Mesothelial cell of epicardium (in vitro differentiated cells): ENCODE data around the gene C1orf146. TPM values are rescaled to one million over a fixed set of nuclear protein-coding genes. Genes with fewer than 3 reads are reported as not detected.

ENCODE experiments used
- DNase-seq, 2 experiments: peaks; one replicate each; pipeline ENCODE4 v3.0.0; 2021; ENCODE audit warnings: low spot score in 2 of 2; ENCODE audit not compliant: unreplicated experiment in 2 of 2
- H3K27ac Mint-ChIP-seq: 2 replicates; pipeline ENCODE4 v1.8.0; 2021; ENCODE audit warnings: mixed read lengths
- H3K27me3 Mint-ChIP-seq: 2 replicates; pipeline ENCODE4 v1.8.0; 2021; ENCODE audit warnings: low read depth, mixed read lengths
- H3K36me3 Mint-ChIP-seq: 2 replicates; pipeline ENCODE4 v1.8.0; 2021; ENCODE audit warnings: mixed read lengths
- H3K4me1 Mint-ChIP-seq: 2 replicates; pipeline ENCODE4 v1.8.0; 2021; ENCODE audit warnings: mixed read lengths
- H3K4me3 Mint-ChIP-seq: 2 replicates; pipeline ENCODE4 v1.8.0; 2021; ENCODE audit warnings: mild to moderate bottlenecking, moderate library complexity, mixed read lengths
- H3K9me3 Mint-ChIP-seq: 2 replicates; pipeline ENCODE4 v1.8.0; 2021; ENCODE audit warnings: mixed read lengths
- CTCF ChIP-seq: fragments of 200-600 bp; sonication (generic); IDR thresholded peaks from one replicate; pipeline ENCODE4 v1.5.0; 2021; ENCODE audit warnings: antibody characterized with exemption; ENCODE audit not compliant: unreplicated experiment
- total RNA-seq: library from RNA; stranded (reverse); gene quantifications from 3 replicates; pipeline ENCODE4 v1.2.1, GENCODE V29; 2021

Gene C1orf146
- total RNA-seq, 1 donor from 2014 or later, result not detected

GRCh38 chr1:92203105-92203504 is 14.6 kb upstream of the C1orf146 start:
- no peaks in the 10 kb centered on the region for H3K4me1 Mint-ChIP-seq
- H3K27ac Mint-ChIP-seq, result no peak overlapping the region
- peaks cover 11% of the 10 kb centered on the region for H3K9me3 Mint-ChIP-seq
- no peaks in the 10 kb centered on the region for H3K27me3 Mint-ChIP-seq
- no peak for DNase-seq
- TF ChIP-seq CTCF, result no peak
- no peak overlapping the region for H3K4me3 Mint-ChIP-seq
- H3K36me3 Mint-ChIP-seq, result no peaks in the 10 kb centered on the region

DNA sequence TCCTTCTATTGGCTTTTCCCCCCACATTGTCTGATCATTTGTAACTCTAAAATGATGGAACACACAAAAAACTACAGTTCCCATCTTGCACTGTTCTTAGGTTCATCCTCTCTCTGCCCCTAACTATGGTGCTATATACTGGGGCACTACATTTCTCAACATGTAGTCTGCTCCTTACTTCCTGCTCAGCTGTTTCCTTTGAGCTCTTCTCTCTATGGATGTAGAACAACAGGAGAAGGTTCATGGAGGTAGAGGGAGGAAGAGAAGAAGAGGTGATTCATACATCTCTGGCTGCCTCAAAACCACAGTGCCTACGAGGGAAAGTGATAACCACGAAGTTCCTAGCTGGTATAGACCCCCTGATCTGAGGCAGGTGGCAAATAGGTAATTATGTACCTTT is 7.0 kb upstream of the C1orf146 start:
- DNase-seq, result no peak
- no peaks in the 10 kb centered on the region for H3K4me1 Mint-ChIP-seq
- H3K9me3 Mint-ChIP-seq, result peaks cover 12% of the 10 kb centered on the region
- no peak overlapping the region for H3K27ac Mint-ChIP-seq
- H3K36me3 Mint-ChIP-seq, result no peaks in the 10 kb centered on the region
- no peak overlapping the region for H3K4me3 Mint-ChIP-seq
- H3K27me3 Mint-ChIP-seq, result no peaks in the 10 kb centered on the region
- TF ChIP-seq CTCF, result no peak

- no peak for DNase-seq
- H3K4me1 Mint-ChIP-seq, result no peaks in the 10 kb centered on the region
- no peaks in the 10 kb centered on the region for H3K36me3 Mint-ChIP-seq
- no peak overlapping the region for H3K4me3 Mint-ChIP-seq
- TF ChIP-seq CTCF, result no peak
- peaks cover 8% of the 10 kb centered on the region for H3K9me3 Mint-ChIP-seq
- H3K27ac Mint-ChIP-seq, result no peak overlapping the region
- no peaks in the 10 kb centered on the region for H3K27me3 Mint-ChIP-seq
Observed at GRCh38 chr1:92211166-92211565, 6.5 kb upstream of the C1orf146 start.

DNA sequence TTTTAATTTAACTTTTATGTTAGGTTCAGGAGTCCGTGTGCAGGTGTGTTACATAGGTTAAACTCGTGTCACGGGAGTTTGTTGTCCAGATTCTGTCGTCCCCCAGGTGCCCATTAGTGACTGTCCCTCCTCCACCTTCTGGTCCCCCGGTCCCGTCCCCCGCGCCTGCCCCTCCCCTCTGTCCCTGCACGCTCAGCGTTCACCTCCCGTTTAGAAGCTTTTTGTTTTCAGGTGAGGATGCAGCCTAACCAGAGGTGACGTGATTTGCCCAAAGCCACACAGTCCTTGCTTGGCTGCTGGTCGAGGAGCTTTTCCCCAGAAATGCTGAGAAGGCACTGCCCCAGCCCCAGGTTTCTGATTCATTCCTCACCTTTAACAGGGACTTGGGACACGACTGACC is 844 bp downstream of the C1orf146 start:
- no peaks in the 10 kb centered on the region for H3K36me3 Mint-ChIP-seq
- no peak overlapping the region for H3K27ac Mint-ChIP-seq
- H3K9me3 Mint-ChIP-seq, result peaks cover 3% of the 10 kb centered on the region
- TF ChIP-seq CTCF, result no peak
- H3K27me3 Mint-ChIP-seq, result no peaks in the 10 kb centered on the region
- no peak overlapping the region for H3K4me3 Mint-ChIP-seq
- H3K4me1 Mint-ChIP-seq, result no peaks in the 10 kb centered on the region
- no peak for DNase-seq

DNA sequence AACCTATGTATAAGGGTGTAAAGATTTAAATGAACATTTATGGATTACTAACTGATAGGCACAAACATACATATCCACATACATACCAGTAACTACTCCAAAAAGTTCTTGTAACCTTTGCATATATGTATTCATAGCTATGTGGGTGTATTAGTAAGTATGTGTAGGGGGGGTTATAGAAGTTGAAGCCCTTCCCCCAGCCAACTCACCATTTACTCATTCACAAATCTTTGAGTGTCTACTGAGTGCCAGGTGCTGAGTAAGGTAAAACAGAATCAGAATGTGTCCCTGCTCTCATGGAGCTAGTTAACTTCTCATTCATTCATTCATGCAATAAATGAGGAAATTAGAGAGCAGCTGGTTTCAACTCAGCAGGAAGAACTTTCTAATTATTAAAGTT is 1.3 kb downstream of the C1orf146 start:
- Mint-ChIP-seq H3K4me1 (no peaks in the 10 kb centered on the region), H3K27me3 (no peaks in the 10 kb centered on the region), H3K27ac (no peak overlapping the region), H3K9me3 (peaks cover 3% of the 10 kb centered on the region), H3K4me3 (no peak overlapping the region), H3K36me3 (no peaks in the 10 kb centered on the region)
- DNase-seq, result no peak
- no peak for TF ChIP-seq CTCF

GRCh38 chr1:92228401-92228800 is 10.7 kb downstream of the C1orf146 start:
- Mint-ChIP-seq H3K36me3 (no peaks in the 10 kb centered on the region), H3K9me3 (no peaks in the 10 kb centered on the region), H3K27ac (no peak overlapping the region), H3K4me3 (no peak overlapping the region), H3K4me1 (no peaks in the 10 kb centered on the region), H3K27me3 (no peaks in the 10 kb centered on the region)
- no peak for DNase-seq
- no peak for TF ChIP-seq CTCF
